Measurements from ENCODE around the gene FBLN1.
"Not testable (repeated sequence)": the region's sequence is repeated elsewhere in the genome, so short reads cannot be mapped to it uniquely, and the experiment has no call there.

The FBLN1 gene

GRCh38 chr22:45585946-45586540 is 83.4 kb downstream of the FBLN1 start:
- DNase-seq = no peak

GRCh38 chr22:45586651-45587405 is 84.1 kb downstream of the FBLN1 start:
- no peak for DNase-seq

- DNase-seq = peak; percentile 58
These were observed 85.2 kb downstream of the FBLN1 start for GRCh38 chr22:45587638-45588505.

GRCh38 chr22:45589556-45589955 is 86.9 kb downstream of the FBLN1 start:
- no peak for DNase-seq

GRCh38 chr22:45590262-45590661 is 87.6 kb downstream of the FBLN1 start:
- no peak for DNase-seq

GRCh38 chr22:45591633-45592213 is 89.0 kb downstream of the FBLN1 start:
- DNase-seq = not testable (repeated sequence)

GRCh38 chr22:45594123-45594941 is 91.6 kb downstream of the FBLN1 start:
- no peak for DNase-seq

GRCh38 chr22:45597460-45598192 is 94.9 kb downstream of the FBLN1 start:
- DNase-seq = no peak

- DNase-seq = no peak
These were observed 96.0 kb downstream of the FBLN1 start for GRCh38 chr22:45598596-45599217.

- no peak for DNase-seq
These were observed 97.3 kb downstream of the FBLN1 start for GRCh38 chr22:45599836-45600577.

- DNase-seq = no peak
These were observed 98.4 kb downstream of the FBLN1 start for GRCh38 chr22:45600790-45601730.

- no peak for DNase-seq
These were observed 99.5 kb downstream of the FBLN1 start for GRCh38 chr22:45602004-45602733.

- DNase-seq = peak; percentile 88
These were observed 100.3 kb downstream of the FBLN1 start for GRCh38 chr22:45602824-45603595.

- peak; percentile 46 for DNase-seq
These were observed 100.9 kb downstream of the FBLN1 start for GRCh38 chr22:45603619-45604018.

GRCh38 chr22:45608045-45608444 is 105.4 kb downstream of the FBLN1 start:
- DNase-seq = not testable (repeated sequence)

GRCh38 chr22:45608763-45609180 is 106.1 kb downstream of the FBLN1 start:
- peak; percentile 97 for DNase-seq

GRCh38 chr22:45612451-45612901 is 109.8 kb downstream of the FBLN1 start:
- DNase-seq = peak; percentile 88
